Left forelimb (tissue), 1 donor: ENCODE measurements around the gene INA.

Source experiments
- DNase-seq: peaks from one replicate; pipeline ENCODE4 v3.0.0-alpha.2; 2018; ENCODE audit warnings: low spot score

The INA gene

DNA sequence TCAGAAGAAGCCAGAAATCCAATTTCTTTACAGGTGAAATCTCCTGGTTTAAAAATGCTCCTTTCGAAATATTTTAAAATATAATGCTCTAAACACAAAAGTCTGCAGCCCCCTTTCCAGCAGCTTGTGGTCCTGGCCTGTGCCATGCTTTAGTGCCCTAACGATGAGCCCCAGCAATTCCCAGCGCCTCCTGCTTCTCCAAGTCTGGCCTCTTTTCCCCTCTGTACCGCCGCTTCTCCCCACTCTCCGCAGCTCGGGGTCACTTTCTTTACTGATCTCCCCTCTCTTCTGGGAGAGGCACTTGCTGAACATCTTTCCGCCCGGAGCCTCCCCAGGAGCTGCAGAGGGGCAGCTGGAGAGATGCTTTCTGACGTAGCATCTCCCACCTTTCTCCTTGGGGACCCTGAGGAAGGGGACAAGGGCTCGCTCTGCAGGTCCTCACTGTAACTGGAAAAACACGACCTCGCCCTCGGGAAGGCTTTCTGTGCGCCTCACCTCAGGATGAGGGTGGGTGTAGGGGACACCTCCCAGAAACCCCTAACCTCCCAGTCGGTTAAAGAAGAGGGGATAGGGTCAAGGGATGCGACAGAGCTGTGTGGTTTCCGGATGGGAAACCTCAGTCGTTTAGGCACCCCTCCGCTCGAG is 565 bp upstream of the INA start:
- DNase-seq: no peak

- no peak for DNase-seq
Measured at GRCh38 chr10:103277713-103278536, 987 bp downstream of the INA start.

DNA sequence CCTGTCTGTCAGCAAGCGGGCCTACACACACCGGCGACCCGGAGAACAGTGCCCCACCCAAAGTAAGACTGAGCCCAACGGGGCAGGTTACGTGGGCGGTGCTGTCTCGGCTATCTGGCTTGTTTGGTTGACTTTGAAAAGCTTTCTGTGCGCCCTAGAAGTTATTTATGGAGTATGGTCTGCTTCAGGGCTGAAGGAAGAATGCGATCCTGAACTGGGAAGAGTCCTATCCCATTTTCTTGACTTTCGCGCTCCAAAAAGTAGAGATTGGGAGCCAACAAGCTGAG is 1.5 kb downstream of the INA start:
- no peak for DNase-seq

DNA sequence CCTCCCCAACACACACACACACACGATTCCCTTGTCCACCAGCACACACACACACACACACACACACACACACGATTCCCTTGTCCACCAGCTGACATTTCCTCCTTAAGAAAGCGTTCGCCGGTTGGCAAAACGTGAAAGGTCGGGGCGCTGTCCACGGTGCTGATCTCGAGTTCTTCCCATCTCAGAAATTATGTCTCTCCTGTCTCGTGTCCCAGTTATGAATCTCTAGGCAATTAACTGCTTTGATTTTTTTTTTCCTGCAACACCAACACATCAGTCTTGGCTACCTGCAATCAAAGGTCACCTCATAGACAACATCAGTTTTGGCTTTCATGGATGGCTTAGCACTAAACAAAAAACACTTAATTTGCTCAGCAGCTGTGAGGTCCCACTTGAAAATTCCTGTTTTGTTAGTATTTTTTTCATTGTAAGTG is 1.9 kb downstream of the INA start:
- peak; percentile 75 for DNase-seq

- DNase-seq: no peak
Measured at GRCh38 chr10:103280031-103280430, 3.1 kb downstream of the INA start.

GRCh38 chr10:103280506-103280905 is 3.6 kb downstream of the INA start:
- DNase-seq: no peak

DNA sequence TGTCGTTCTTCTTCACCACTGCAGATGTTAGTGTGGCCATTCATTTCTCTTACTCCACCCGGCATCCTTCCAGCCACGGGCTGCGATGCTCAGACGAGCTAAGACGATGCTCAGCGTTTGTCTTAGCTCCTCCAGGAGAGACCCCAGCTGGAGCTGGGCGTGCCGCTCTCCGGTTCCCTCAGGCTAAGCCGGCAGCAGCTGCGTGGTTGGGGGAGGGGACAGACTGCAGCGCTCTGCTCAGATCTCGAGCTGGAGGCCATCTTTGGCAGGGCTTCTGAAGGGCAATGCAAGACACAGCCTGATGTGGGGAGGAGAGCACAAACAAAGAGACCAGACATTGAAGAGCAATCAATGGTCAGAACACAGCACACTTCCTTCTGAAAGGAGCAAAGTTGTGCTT is 4.8 kb downstream of the INA start:
- DNase-seq: peak; percentile 68

DNA sequence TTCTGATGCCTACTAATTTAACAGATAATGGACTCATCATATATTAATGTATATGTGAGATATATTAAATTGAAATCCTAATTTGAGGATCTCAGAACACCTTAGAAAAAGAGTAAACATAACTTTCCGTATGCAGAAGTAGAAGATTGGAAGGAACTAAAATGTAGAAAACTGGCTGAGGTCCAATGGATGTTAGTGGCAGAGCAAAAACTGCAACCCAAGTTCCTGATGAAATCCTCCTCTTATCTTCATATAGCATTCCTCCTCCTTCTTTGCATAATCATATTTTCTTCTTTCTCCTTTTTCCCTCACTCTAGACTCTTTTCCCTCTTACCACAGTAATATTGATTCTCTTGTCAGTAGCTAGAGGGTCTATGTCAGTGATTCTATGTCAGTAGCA is 6.0 kb downstream of the INA start:
- DNase-seq: no peak

DNA sequence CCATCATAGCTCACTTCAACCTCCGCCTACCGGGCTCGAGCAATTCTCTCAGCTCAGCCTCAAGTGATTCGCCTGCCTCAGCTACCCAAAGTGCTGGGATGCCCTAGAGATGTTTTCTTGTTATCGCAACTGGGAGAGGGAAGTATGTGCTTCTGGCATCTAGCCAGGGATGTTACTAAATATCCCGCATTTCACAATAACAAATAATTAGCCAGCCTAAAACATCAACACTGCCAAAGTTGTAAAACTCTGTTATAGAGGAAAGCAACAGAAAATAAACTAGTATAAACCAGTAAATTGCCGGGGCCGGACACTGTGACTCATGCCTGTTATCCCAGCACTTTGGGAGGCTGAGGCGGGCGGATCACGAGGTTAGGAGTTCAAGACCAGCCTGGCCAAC is 7.2 kb downstream of the INA start:
- no peak for DNase-seq

- no peak for DNase-seq
Measured at GRCh38 chr10:103287992-103288391, 11.1 kb downstream of the INA start.

DNA sequence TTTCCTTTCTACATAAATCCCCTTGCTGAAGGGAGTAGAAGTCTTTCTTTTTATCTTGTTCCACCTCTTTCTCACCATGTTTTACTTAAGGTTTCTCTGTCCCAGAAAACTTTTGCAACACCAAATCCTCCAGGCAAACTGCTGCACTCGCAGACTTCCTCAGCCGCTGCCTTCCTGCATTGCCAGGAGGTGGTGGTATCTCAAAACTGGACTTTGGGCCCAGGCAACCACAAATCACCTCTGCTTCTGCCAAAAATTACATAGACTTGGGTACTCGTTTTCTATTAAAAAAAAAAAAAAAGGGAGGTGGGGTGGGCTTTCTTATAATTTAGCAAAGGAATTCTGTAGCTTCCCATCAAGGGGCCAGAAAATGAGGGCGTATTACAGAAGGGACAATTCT is 14.7 kb downstream of the INA start:
- no peak for DNase-seq

DNA sequence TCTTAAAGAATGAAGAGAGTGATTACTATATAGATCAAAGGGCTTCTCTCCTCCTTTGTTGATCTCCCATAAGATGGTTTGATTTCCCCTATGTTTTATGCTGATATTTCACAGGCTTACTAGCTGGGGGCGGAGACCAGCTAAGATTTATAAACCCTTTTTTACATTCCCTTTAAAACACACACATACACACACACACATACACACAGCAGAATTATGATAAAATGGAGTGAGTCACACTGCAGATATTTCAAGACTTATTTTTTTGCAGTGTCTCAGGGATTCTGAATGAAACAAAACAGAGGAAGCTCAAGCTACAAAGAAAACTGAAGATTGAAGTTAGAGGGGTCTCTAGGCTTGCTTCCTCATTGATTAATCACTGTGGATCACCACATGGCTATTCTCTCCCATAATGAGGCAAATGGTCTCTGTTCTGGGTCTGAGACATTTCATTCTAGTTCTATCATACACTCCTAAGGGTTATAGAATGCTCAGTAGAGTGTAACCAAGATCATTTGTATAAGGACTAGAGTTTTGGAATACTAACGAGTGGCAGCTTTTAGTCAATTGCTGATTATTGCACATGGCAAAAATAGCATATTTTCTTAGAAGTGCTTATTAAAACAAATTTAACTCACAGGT is 18.6 kb downstream of the INA start:
- no peak for DNase-seq

- no peak for DNase-seq
Measured at GRCh38 chr10:103307594-103307993, 30.7 kb downstream of the INA start.

GRCh38 chr10:103310197-103310596 is 33.3 kb downstream of the INA start:
- no peak for DNase-seq

- no peak for DNase-seq
Measured at GRCh38 chr10:103316087-103316486, 39.1 kb downstream of the INA start.

- no peak for DNase-seq
Measured at GRCh38 chr10:103327906-103328305, 51.0 kb downstream of the INA start.

- no peak for DNase-seq
Measured at GRCh38 chr10:103333934-103334520, 57.1 kb downstream of the INA start.

DNA sequence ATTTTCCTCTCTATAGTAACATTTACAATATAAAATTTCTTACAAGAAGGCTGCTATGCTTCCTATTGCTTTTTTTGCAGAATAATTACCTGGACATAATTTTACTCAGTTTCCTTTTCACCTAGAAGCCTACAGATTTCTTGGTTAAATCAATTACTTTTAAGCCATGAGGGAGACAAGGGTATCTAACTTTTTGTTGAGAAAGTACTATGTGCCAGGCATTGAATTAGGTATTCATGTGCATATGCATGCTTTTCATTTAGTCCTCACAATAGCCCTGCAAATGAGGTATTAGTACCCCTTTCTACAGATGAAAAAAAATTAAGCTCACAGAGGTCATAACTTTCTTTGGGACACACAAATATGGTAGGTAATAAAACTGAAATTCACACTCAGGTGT is 57.6 kb downstream of the INA start:
- DNase-seq: no peak

DNA sequence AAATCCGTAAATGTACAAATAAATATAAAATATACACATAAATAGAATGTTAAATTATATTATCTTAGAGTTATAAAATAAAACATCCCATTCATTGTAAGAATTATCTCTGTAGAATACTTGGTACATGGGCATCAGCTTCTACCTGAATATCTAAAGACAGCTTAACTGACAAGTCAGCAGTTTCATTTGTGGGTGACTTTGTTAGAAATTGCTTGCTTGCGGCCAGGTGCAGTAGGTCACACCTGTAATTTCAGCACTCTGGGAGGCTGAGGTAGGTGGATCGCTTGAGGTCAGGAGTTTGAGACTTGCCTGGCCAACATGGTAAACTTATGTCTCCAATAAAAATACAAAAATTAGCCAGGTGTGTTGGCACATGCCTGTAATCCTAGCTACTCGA is 59.4 kb downstream of the INA start:
- no peak for DNase-seq
